ENCODE results near the gene ADRB1. TPM values are rescaled to one million over a fixed set of nuclear protein-coding genes. Genes with fewer than 3 reads are reported as not detected.

The ADRB1 gene
- total RNA-seq, 1 donor from 2014 or later, result not detected

DNA sequence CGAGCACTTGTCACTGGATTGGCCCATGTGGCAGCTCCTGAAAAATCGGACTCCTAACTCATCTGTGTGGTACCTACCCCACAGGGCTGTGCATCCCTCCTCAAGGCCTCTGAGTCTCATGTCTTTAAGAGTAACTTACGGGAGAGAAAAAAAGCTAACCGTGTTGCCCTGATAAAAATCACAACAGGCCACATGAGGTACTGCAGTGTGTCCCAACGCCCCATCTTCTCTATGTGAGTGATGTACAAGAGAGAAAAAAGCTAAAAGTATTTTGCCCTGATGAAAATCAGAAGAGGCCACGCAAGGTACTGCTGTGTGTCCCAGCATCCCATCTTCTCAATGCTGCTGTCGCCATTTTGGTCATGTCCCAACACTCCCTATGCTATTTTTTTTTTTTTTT, 41.2 kb upstream of the ADRB1 start:
- Histone ChIP-seq H3K9me3 (no peaks in the 10 kb centered on the region), H3K4me1 (no peaks in the 10 kb centered on the region), H3K27me3 (no peaks in the 10 kb centered on the region), H3K36me3 (no peaks in the 10 kb centered on the region), H3K4me3 (no peak overlapping the region), H3K27ac (no peak overlapping the region)
- intact Hi-C loops (cut with DNase I), result no loop called here
- no peak for TF ChIP-seq CTCF (IDR thresholded peaks at IDR 0.05)
- no peak for DNase-seq (ENCODE audit: low spot score in 2 of 2)

- Histone ChIP-seq H3K27me3 (no peaks in the 10 kb centered on the region), H3K27ac (no peak overlapping the region), H3K9me3 (no peaks in the 10 kb centered on the region), H3K36me3 (no peaks in the 10 kb centered on the region), H3K4me3 (no peak overlapping the region), H3K4me1 (no peaks in the 10 kb centered on the region)
- intact Hi-C loops (cut with DNase I), result no loop called here
- DNase-seq (ENCODE audit: low spot score in 2 of 2), result no peak
- no peak for TF ChIP-seq CTCF (IDR thresholded peaks at IDR 0.05)
These were observed 40.3 kb upstream of the ADRB1 start for GRCh38 chr10:114003161-114003941.

DNA sequence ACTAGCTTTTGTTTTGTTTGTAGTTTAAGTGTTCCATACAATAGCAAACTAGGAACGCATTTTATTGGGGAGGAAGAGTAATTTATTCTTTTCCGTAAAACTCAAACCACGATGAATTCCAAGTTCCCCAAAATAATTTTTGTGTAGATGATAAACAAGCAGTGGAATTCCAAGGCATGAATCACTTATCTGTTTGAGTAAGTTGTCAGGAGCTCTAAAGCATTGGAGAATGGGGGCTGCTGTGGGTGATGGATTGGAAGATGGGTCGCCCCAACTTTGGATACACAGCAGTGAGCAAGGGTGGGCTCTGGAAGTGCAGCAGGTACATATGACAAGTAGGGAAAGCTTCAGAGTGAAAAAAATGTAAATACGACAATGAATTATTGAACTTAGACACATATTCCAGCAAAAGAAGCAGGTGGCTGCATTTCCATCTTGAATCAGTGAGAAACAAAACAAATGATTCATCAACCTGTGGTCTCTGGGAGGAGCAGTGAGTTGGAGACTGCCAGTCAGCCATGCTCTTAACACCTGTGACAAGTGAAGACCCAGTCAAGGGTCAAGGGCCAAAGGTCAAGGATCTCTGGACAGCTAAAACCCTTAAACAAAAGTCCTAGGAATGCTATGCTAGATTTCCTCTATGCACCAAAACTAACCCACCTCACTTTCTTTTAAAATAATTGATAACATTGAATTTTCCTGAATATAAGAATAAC, 34.2 kb upstream of the ADRB1 start:
- H3K4me3 ChIP-seq, result no peak overlapping the region
- no peak overlapping the region for H3K27ac ChIP-seq
- no peaks in the 10 kb centered on the region for H3K27me3 ChIP-seq
- TF ChIP-seq CTCF (IDR thresholded peaks at IDR 0.05), result no peak
- intact Hi-C loops (cut with DNase I), result no loop called here
- no peaks in the 10 kb centered on the region for H3K36me3 ChIP-seq
- no peak for DNase-seq (ENCODE audit: low spot score in 2 of 2)
- no peaks in the 10 kb centered on the region for H3K4me1 ChIP-seq
- no peaks in the 10 kb centered on the region for H3K9me3 ChIP-seq

DNA sequence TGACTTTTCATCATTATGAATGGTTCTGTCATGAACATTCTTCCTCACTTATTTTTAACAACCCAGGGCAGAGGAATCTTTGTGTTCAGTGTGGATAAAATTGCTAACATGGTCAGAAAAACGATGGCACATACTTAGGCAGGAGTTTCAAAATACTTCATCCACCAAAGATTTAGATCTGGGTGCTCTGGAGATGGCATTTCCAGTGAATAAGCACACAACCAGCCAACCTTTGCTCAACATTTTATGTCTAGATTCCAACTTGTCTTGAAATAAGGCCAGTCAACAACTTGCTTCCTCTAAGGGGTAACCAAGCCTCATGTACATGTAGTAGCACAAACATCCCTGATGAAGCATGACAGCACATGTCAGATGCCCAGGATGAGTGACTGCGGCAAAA, 33.4 kb upstream of the ADRB1 start:
- Histone ChIP-seq H3K36me3 (no peaks in the 10 kb centered on the region), H3K4me1 (no peaks in the 10 kb centered on the region), H3K27ac (no peak overlapping the region), H3K4me3 (no peak overlapping the region), H3K9me3 (no peaks in the 10 kb centered on the region), H3K27me3 (no peaks in the 10 kb centered on the region)
- no peak for DNase-seq (ENCODE audit: low spot score in 2 of 2)
- intact Hi-C loops (cut with DNase I), result no loop called here
- TF ChIP-seq CTCF (IDR thresholded peaks at IDR 0.05), result no peak

DNA sequence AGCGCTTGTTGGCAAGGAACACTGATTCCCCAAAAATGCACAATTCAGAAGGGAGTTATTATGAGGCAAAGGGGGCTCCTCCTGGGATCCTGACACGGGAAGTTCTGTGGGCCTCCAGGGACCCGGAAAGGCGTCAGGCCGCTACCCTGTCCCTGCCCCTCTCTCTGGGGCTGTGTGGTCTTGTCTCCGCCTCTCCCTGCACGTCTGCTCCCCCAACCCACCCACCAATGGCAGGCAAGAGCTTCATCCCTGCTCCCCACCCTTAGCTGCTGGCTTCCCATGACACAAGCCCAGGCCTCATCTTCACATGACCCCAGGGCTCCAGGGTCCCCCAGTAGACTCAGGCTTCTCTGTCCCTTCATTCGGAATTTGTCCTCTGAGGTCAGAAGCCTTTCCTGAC, 31.0 kb upstream of the ADRB1 start:
- no peaks in the 10 kb centered on the region for H3K9me3 ChIP-seq
- H3K27me3 ChIP-seq, result no peaks in the 10 kb centered on the region
- no peak overlapping the region for H3K27ac ChIP-seq
- no peaks in the 10 kb centered on the region for H3K36me3 ChIP-seq
- no peak overlapping the region for H3K4me3 ChIP-seq
- TF ChIP-seq CTCF (IDR thresholded peaks at IDR 0.05), result no peak
- no peak for DNase-seq (ENCODE audit: low spot score in 2 of 2)
- no peaks in the 10 kb centered on the region for H3K4me1 ChIP-seq
- intact Hi-C loops (cut with DNase I), result no loop called here
